ENCODE measurements around the gene ZNHIT1.
A peak's percentile ranks its signal among the peaks of the same experiment; 100 is the strongest.
"Not testable (repeated sequence)": the region's sequence is repeated elsewhere in the genome, so short reads cannot be mapped to it uniquely, and the experiment has no call there.

The ZNHIT1 gene

GRCh38 chr7:101241443-101242349 lies 23.7 kb downstream of the ZNHIT1 start:
- no peak for DNase-seq (ENCODE audit: low read depth)

GRCh38 chr7:101243646-101244374 lies 25.8 kb downstream of the ZNHIT1 start:
- DNase-seq (ENCODE audit: low read depth): no peak

- DNase-seq (ENCODE audit: low read depth): peak; percentile 91
Observed at GRCh38 chr7:101244375-101245146, 26.6 kb downstream of the ZNHIT1 start, which contains the start of gene FIS1. FIS1 (minus strand) TSS chr7:101245081; CDS start chr7:101245004, 77 bp downstream.

GRCh38 chr7:101245147-101245668 lies 27.2 kb downstream of the ZNHIT1 start:
- no peak for DNase-seq (ENCODE audit: low read depth)

- no peak for DNase-seq (ENCODE audit: low read depth)
Observed at GRCh38 chr7:101248276-101248675, 30.3 kb downstream of the ZNHIT1 start.

GRCh38 chr7:101250324-101250723 lies 32.4 kb downstream of the ZNHIT1 start:
- DNase-seq (ENCODE audit: low read depth): no peak

GRCh38 chr7:101251871-101252659 lies 34.1 kb downstream of the ZNHIT1 start:
- peak; percentile 97 for DNase-seq (ENCODE audit: low read depth)

GRCh38 chr7:101253199-101253598 lies 35.2 kb downstream of the ZNHIT1 start:
- not testable (repeated sequence) for DNase-seq (ENCODE audit: low read depth)

GRCh38 chr7:101255796-101256195 lies 37.8 kb downstream of the ZNHIT1 start:
- no peak for DNase-seq (ENCODE audit: low read depth)

- no peak for DNase-seq (ENCODE audit: low read depth)
Observed at GRCh38 chr7:101258243-101258731, 40.3 kb downstream of the ZNHIT1 start.

- not testable (repeated sequence) for DNase-seq (ENCODE audit: low read depth)
Observed at GRCh38 chr7:101264102-101264706, 46.2 kb downstream of the ZNHIT1 start.

- DNase-seq (ENCODE audit: low read depth): no peak
Observed at GRCh38 chr7:101265622-101266516, 47.9 kb downstream of the ZNHIT1 start.

GRCh38 chr7:101269664-101270063 lies 51.7 kb downstream of the ZNHIT1 start:
- DNase-seq (ENCODE audit: low read depth): no peak

- DNase-seq (ENCODE audit: low read depth): no peak
Observed at GRCh38 chr7:101271021-101271420, 53.1 kb downstream of the ZNHIT1 start.

- no peak for DNase-seq (ENCODE audit: low read depth)
Observed at GRCh38 chr7:101273206-101273605, 55.2 kb downstream of the ZNHIT1 start.

Data from stimulated activated CD8-positive, alpha-beta memory T cell treated with anti-CD3 and anti-CD28 coated beads, Interleukin-12 subunit alpha, Interleukin-12 subunit beta, amount 100 ng/mL, for 4 hours (primary cell).